MM.1S (cell line): Measurements from ENCODE around the gene ANO2.

Source experiments
- CTCF ChIP-seq: fragments of 300-600 bp; sonication (generic); IDR thresholded peaks from 2 replicates; pipeline ENCODE4 v1.5.1; 2016; ENCODE audit warnings: antibody characterized with exemption, low read length, mixed read lengths
- EZH2 ChIP-seq: fragments of 300-600 bp; sonication (generic); optimal IDR thresholded peaks from 2 replicates; pipeline ENCODE3; 2017; ENCODE audit warnings: low read depth, mild to moderate bottlenecking, antibody characterized with exemption, low read length, mixed read lengths

DNA sequence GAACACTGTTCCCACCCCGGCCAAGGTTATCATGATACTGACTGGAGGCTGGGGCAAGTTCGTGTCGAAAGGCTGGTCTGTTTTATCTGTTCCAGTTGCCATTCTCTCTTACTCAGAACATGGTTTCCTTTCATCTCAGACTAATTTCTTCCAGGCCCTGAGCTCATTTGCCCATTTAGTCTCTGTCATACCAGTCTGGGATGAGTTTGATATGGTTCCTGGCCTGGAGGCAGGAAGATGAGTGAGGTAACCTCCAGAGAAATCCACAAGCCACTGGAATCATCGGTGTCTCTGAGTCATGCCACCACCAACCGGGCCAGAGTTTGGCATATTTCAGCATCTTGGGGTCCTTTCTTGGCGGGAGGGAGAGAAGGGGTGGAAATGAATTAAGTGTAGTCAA lies 398.4 kb downstream of the ANO2 start:
- TF ChIP-seq CTCF (no peak), EZH2 (no peak)
